ENCODE measurements around the gene UST. TPM values are rescaled to one million over a fixed set of nuclear protein-coding genes. Genes with fewer than 3 reads are reported as not detected.
"Not testable (repeated sequence)": the region's sequence is repeated elsewhere in the genome, so short reads cannot be mapped to it uniquely, and the experiment has no call there.

The UST gene
- total RNA-seq, 1 experiment from 2014 or later: 3.9 TPM

DNA sequence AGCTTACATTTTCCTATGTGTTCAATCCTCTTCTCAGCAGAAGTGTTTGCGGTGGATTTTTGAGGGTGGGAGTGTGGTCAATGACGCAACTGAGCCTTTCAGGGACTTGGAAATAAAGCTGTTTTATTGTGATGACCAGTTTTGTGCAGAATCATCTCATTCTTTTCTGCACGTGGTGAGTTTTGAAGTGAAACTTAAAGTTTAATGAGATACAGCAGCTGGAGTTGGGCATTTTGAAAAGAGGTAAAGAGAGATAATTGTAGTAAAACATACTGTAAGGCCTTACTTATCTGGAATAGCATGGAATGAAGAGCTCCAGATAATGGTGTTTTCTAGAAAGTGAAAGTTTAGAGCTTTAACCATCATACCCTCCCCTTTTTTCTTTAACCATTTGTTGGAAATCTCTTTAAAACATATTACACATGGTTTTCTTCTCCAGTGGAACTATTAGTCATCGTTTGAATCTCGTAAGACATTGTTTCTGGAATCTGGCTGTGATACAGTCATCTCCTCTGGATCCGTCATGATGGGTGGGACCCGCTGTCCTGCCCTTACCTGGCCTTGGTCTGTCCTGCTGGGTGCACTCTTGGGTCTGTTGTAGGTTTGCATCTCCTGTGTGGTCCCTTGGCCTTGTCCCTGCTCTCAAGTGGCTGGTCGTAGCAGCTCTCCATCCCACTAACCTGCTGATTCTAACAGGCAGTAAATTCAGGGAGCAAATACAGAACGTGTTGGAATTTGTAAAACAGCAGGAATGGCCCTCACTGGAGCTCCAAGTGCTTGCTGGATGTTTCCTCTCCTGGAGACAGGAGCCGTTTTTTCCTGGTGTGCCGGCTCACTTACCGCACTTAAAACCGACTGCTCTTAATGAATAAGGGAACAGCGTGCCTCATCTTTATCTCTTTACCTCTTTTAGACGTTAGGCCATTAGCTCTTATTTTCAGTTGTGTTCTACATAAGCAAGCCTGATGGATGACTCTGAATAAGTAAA, 29.8 kb downstream of the UST start:
- no peaks in the 10 kb centered on the region for H3K79me2 ChIP-seq (ENCODE audit: low read length)
- no peaks in the 10 kb centered on the region for H3F3A ChIP-seq (ENCODE audit: low read length, unreplicated experiment)
- H4K20me1 ChIP-seq (ENCODE audit: low read length): no peaks in the 10 kb centered on the region
- H3K27ac ChIP-seq (ENCODE audit: low read length): peak overlapping the region; percentile 64
- peak; percentile 90 for ATAC-seq
- H3K4me3 ChIP-seq (ENCODE audit: low read length): peak overlapping the region; percentile 51
- peak overlapping the region; percentile 63 for H2AFZ ChIP-seq (ENCODE audit: low read length)
- CTCF ChIA-PET: interaction anchor here (0.6 kb wide), 1 partner anchor 727 kb away, joined by 3 read pairs; no protein-coding TSS in a partner anchor
- peaks cover 13% of the 10 kb centered on the region for H3K4me1 ChIP-seq (ENCODE audit: insufficient read depth, low read length)
- no TSS peak for BruUV-seq (replicated peaks)
- no peaks in the 10 kb centered on the region for H3K36me3 ChIP-seq (ENCODE audit: low read depth, low read length)
- H3K9me3 ChIP-seq (ENCODE audit: low read length): no peaks in the 10 kb centered on the region
- no peak for TF ChIP-seq CTCF (conservative IDR thresholded peaks at IDR 0.05; ENCODE audit: low read depth, low read length)
- no peak for TF ChIP-seq EZH2 (IDR thresholded peaks at IDR 0.05; ENCODE audit: low read length, unreplicated experiment)
- TF ChIP-seq EZH2phosphoT487 (IDR thresholded peaks at IDR 0.05; ENCODE audit: borderline replicate concordance, low read length): no peak
- H3K4me2 ChIP-seq (ENCODE audit: low read length): peak overlapping the region; percentile 78
- intact Hi-C loops (cut with micrococcal nuclease): no loop called here
- H3K9me2 ChIP-seq (replicated peaks; ENCODE audit: low read length): no peaks in the 10 kb centered on the region
- POLR2A ChIA-PET (ENCODE audit: unreplicated experiment): interaction anchor here (0.5 kb wide), 1 partner anchor 248 kb away, joined by 7 read pairs; no protein-coding TSS in a partner anchor
- DNase-seq: peak; percentile 67
- H3K9ac ChIP-seq (ENCODE audit: low read length): peak overlapping the region; percentile 15; the same call in 1 of the 2 replicates
- H3K27me3 ChIP-seq (ENCODE audit: low read length): no peaks in the 10 kb centered on the region

- H3K9me3 ChIP-seq (ENCODE audit: low read length): no peaks in the 10 kb centered on the region
- intact Hi-C loops (cut with micrococcal nuclease): no loop called here
- H3K9ac ChIP-seq (ENCODE audit: low read length): no peak overlapping the region
- H2AFZ ChIP-seq (ENCODE audit: low read length): no peak overlapping the region
- H4K20me1 ChIP-seq (ENCODE audit: low read length): no peaks in the 10 kb centered on the region
- no peak overlapping the region for H3K4me2 ChIP-seq (ENCODE audit: low read length)
- TF ChIP-seq EZH2 (IDR thresholded peaks at IDR 0.05; ENCODE audit: low read length, unreplicated experiment): no peak
- H3K36me3 ChIP-seq (ENCODE audit: low read depth, low read length): no peaks in the 10 kb centered on the region
- no peak overlapping the region for H3K27ac ChIP-seq (ENCODE audit: low read length)
- CTCF ChIA-PET: no interaction called here
- no peaks in the 10 kb centered on the region for H3K79me2 ChIP-seq (ENCODE audit: low read length)
- no peak overlapping the region for H3K4me3 ChIP-seq (ENCODE audit: low read length)
- DNase-seq: no peak
- peaks cover 13% of the 10 kb centered on the region for H3K4me1 ChIP-seq (ENCODE audit: insufficient read depth, low read length)
- POLR2A ChIA-PET (ENCODE audit: unreplicated experiment): no interaction called here
- no peaks in the 10 kb centered on the region for H3K9me2 ChIP-seq (replicated peaks; ENCODE audit: low read length)
- no TSS peak for BruUV-seq (replicated peaks)
- H3K27me3 ChIP-seq (ENCODE audit: low read length): no peaks in the 10 kb centered on the region
- H3F3A ChIP-seq (ENCODE audit: low read length, unreplicated experiment): no peaks in the 10 kb centered on the region
- ATAC-seq: no peak
These were observed 32.3 kb downstream of the UST start for GRCh38 chr6:148779142-148779562.

- H3K4me2 ChIP-seq (ENCODE audit: low read length); DNase-seq; H3K9me3 ChIP-seq (ENCODE audit: low read length); ATAC-seq; intact Hi-C loops (cut with micrococcal nuclease); H3K36me3 ChIP-seq (ENCODE audit: low read depth, low read length); H3K9me2 ChIP-seq (replicated peaks; ENCODE audit: low read length); H2AFZ ChIP-seq (ENCODE audit: low read length); H3F3A ChIP-seq (ENCODE audit: low read length, unreplicated experiment); POLR2A ChIA-PET (ENCODE audit: unreplicated experiment); H3K27me3 ChIP-seq (ENCODE audit: low read length); BruUV-seq (replicated peaks); CTCF ChIA-PET; H3K27ac ChIP-seq (ENCODE audit: low read length); H4K20me1 ChIP-seq (ENCODE audit: low read length); H3K4me3 ChIP-seq (ENCODE audit: low read length); H3K79me2 ChIP-seq (ENCODE audit: low read length); H3K9ac ChIP-seq (ENCODE audit: low read length): not testable (repeated sequence)
- peaks cover 13% of the 10 kb centered on the region for H3K4me1 ChIP-seq (ENCODE audit: insufficient read depth, low read length)
These were observed 33.6 kb downstream of the UST start for GRCh38 chr6:148780423-148780822.
